ENCODE data around the gene NIP7. TPM values are rescaled to one million over a fixed set of nuclear protein-coding genes. Genes with fewer than 3 reads are reported as not detected.

Gene NIP7
- total and polyA plus RNA-seq, 2 donors from 2014 or later = 9.9 to 20.2 TPM

- peak overlapping the region; percentile 57 to 84 (median 80) for H3K4me3 ChIP-seq (ENCODE audit: low read length in 3 of 3)
- H3K27ac ChIP-seq (ENCODE audit: low read depth in 2 of 2, low read length in 2 of 2) = peak overlapping the region; percentile 51 to 71
- H3K4me1 ChIP-seq (ENCODE audit: control insufficient read depth in 2 of 3, insufficient read depth in 2 of 3, low read depth in 1 of 3, low read length in 3 of 3) = peaks cover 0 to 34% (median 26%) of the 10 kb centered on the region in 3 donors
- peak; percentile 10 to 81 (median 23) for DNase-seq
- intact Hi-C loops (cut with DNase I) = no loop called here
- FAIRE-seq = no peak
- H3K9ac ChIP-seq (ENCODE audit: low read length in 3 of 3) = peak overlapping the region in 2 of 3 donors; percentile 63 to 68
- TF ChIP-seq CTCF (IDR thresholded peaks at IDR 0.05; ENCODE audit: borderline replicate concordance, extremely low read depth, insufficient read depth) = no peak
- H3K9me3 ChIP-seq (ENCODE audit: control insufficient read depth in 2 of 3, insufficient read depth in 1 of 3, low read length in 3 of 3) = no peaks in the 10 kb centered on the region
- peaks cover 7 to 33% (median 20%) of the 10 kb centered on the region in 3 donors for H3K36me3 ChIP-seq (ENCODE audit: control insufficient read depth in 2 of 3, insufficient read depth in 3 of 3, low read length in 3 of 3)
- no peaks in the 10 kb centered on the region for H3K27me3 ChIP-seq (ENCODE audit: control insufficient read depth, insufficient read depth, low read length)
These were observed 9.9 kb upstream of the NIP7 start for GRCh38 chr16:69329369-69330285.

- Histone ChIP-seq H3K36me3 (ENCODE audit: control insufficient read depth in 2 of 3, insufficient read depth in 3 of 3, low read length in 3 of 3) (peaks cover 10 to 36% (median 24%) of the 10 kb centered on the region in 3 donors), H3K9ac (ENCODE audit: low read length in 3 of 3) (peak within 1 kb of the TSS; percentile 7 to 81 (median 68)), H3K27me3 (ENCODE audit: control insufficient read depth, insufficient read depth, low read length) (no peaks in the 10 kb centered on the region), H3K27ac (ENCODE audit: low read depth in 2 of 2, low read length in 2 of 2) (peak within 1 kb of the TSS; percentile 86 to 88), H3K4me3 (ENCODE audit: low read length in 3 of 3) (peak within 1 kb of the TSS; percentile 57 to 84 (median 80)), H3K4me1 (ENCODE audit: control insufficient read depth in 2 of 3, insufficient read depth in 2 of 3, low read depth in 1 of 3, low read length in 3 of 3) (peaks cover 0 to 29% (median 21%) of the 10 kb centered on the region in 3 donors), H3K9me3 (ENCODE audit: control insufficient read depth in 2 of 3, insufficient read depth in 1 of 3, low read length in 3 of 3) (no peaks in the 10 kb centered on the region)
- peak; percentile 19 for TF ChIP-seq CTCF (IDR thresholded peaks at IDR 0.05; ENCODE audit: borderline replicate concordance, extremely low read depth, insufficient read depth)
- intact Hi-C loops (cut with DNase I) = no loop called here
- DNase-seq = peak; percentile 95 to 98 (median 97)
- no peak for FAIRE-seq
These were observed 9.1 kb upstream of the NIP7 start, which contains the start of gene PDF for GRCh38 chr16:69330286-69331109. Gene PDF (minus strand): TSS chr16:69330588. CDS start chr16:69330570, 18 bp downstream.

GRCh38 chr16:69334696-69335095, 4.9 kb upstream of the NIP7 start:
- intact Hi-C loops (cut with DNase I) = no loop called here
- no peak for FAIRE-seq
- no peak for TF ChIP-seq CTCF (IDR thresholded peaks at IDR 0.05; ENCODE audit: borderline replicate concordance, extremely low read depth, insufficient read depth)
- H3K36me3 ChIP-seq (ENCODE audit: control insufficient read depth in 2 of 3, insufficient read depth in 3 of 3, low read length in 3 of 3) = peaks cover 6 to 38% (median 28%) of the 10 kb centered on the region in 3 donors
- H3K9me3 ChIP-seq (ENCODE audit: control insufficient read depth in 2 of 3, insufficient read depth in 1 of 3, low read length in 3 of 3) = no peaks in the 10 kb centered on the region
- peaks cover 0 to 11% (median 5%) of the 10 kb centered on the region in 3 donors for H3K4me1 ChIP-seq (ENCODE audit: control insufficient read depth in 2 of 3, insufficient read depth in 2 of 3, low read depth in 1 of 3, low read length in 3 of 3)
- H3K4me3 ChIP-seq (ENCODE audit: low read length in 3 of 3) = no peak overlapping the region
- H3K27ac ChIP-seq (ENCODE audit: low read depth in 2 of 2, low read length in 2 of 2) = no peak overlapping the region
- H3K27me3 ChIP-seq (ENCODE audit: control insufficient read depth, insufficient read depth, low read length) = no peaks in the 10 kb centered on the region
- peak in 1 of 5 donors; percentile 33 for DNase-seq
- no peak overlapping the region for H3K9ac ChIP-seq (ENCODE audit: low read length in 3 of 3)
